H54 (cell line): ENCODE results near the gene AKR1C1.
A peak's percentile ranks its signal among the peaks of the same experiment; 100 is the strongest.
"Not testable (repeated sequence)": the region's sequence is repeated elsewhere in the genome, so short reads cannot be mapped to it uniquely, and the experiment has no call there.

ENCODE experiments used
- DNase-seq: peaks from one replicate; pipeline ENCODE4 v3.0.0; 2011; ENCODE audit warnings: low spot score, mixed read lengths; ENCODE audit not compliant: insufficient read length
- FAIRE-seq: peaks from 3 replicates; lab custom pipeline; 2011; peaks lifted over from hg19 to GRCh38; lab: Jason Lieb, UNC
- POLR2A ChIP-seq: IDR thresholded peaks from 2 replicates; pipeline ENCODE4 v1.6.1; 2011; ENCODE audit warnings: low read depth, mild to moderate bottlenecking, low read length

The AKR1C1 gene

GRCh38 chr10:4962876-4963814, at the start of gene AKR1C1:
Gene AKR1C1 (plus strand): TSS chr10:4963415. CDS start chr10:4963445, 30 bp downstream.
- DNase-seq: not testable (repeated sequence)
- peak; percentile 95 for FAIRE-seq

DNA sequence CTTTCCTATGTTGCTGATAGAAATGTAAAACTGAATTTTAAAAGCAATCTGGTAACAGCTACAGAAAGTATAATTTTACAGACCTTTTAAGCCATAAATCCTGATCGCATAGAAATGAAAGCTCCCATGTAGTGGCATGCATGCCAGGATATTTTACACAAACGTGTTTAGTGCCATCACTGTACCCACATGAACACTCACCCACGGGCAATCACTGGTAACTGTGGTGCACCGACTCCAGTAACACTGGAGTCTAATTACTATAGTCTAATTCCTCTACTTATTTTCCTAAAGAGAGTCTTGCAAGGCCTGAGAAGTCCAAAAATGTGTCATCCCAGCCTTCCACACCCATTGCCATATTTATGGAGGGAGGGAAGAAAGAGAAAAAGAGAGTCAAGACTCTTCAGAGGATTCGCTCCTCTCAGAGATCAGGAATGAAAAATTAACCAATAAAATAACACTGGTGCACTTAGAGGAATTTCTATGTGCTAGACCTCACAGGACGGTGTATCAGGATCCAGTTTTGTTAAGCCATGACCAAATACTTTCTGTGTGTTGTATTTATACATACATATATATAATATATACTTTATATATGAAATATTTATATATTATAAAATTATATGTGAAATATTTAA, 48.9 kb upstream of the AKR1C1 start:
- DNase-seq (no peak), FAIRE-seq (no peak)
- no peak for TF ChIP-seq POLR2A

GRCh38 chr10:4916086-4916716, 47.0 kb upstream of the AKR1C1 start:
- no peak for FAIRE-seq
- TF ChIP-seq POLR2A: no peak

DNA sequence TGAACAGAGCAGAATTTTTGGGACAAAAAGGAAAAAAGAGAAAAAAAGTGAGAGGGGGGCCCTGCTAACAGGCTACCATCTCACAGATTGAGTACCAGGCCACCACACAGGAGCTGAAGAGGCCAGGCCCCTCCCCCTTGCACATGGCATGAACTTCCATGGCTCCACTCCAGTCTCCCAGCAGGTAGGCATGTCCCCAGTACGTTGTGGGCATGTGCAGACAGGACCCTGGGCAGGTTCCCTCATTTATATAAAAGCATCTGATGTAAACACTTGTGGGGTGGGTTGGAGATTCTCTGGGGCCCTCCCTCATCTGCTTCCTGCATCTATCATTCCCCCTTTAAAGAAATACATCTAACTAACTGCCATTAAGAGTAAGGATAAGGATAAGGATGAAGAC, 45.0 kb upstream of the AKR1C1 start:
- no peak for FAIRE-seq
- no peak for DNase-seq
- TF ChIP-seq POLR2A: no peak

More at GRCh38 chr10:4916086-4916716, 47.0 kb upstream of the AKR1C1 start:
- DNase-seq: no peak

DNA sequence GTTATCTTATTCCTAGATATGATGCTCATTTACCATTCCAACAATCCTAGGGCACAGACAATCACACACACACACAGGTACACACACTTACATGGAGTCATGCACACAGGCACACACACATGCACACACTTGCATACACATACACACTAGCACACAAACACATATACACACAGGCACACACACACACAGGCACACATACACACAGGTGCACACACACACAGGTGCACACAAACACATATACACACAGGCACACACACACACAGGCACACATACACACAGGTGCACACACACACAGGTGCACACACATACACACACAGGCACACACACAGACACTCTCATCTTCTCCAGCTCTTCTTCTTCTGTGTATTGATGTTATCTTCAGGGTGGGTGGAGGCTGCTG, 38.7 kb upstream of the AKR1C1 start:
- not testable (repeated sequence) for FAIRE-seq, DNase-seq

GRCh38 chr10:4926400-4926799, 36.8 kb upstream of the AKR1C1 start:
- no peak for DNase-seq
- FAIRE-seq: no peak
- no peak for TF ChIP-seq POLR2A

DNA sequence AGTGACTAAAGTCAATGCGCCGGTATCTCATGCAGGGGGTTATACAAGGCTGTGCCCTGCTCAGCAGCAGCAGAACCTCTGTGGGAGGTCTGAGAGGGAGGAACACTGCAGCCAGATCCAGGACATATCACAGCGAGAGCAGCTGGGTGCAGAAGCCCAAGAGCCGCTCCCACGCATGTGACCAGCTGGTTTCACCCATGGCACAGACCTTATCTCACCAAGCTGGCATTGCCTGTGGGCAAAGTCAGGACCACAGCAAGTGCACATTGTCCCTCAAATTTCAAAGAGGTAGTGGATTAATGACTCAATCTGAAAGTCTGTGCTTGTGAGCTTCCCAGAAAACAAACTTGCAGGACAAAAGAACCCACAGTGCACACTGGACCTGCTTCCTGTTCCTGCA, 31.6 kb upstream of the AKR1C1 start:
- no peak for TF ChIP-seq POLR2A
- FAIRE-seq: no peak
- no peak for DNase-seq

GRCh38 chr10:4934391-4934987, 28.7 kb upstream of the AKR1C1 start:
- FAIRE-seq: no peak
- DNase-seq: no peak
- TF ChIP-seq POLR2A: no peak

- FAIRE-seq (no peak), DNase-seq (no peak)
- TF ChIP-seq POLR2A: no peak
Measured at GRCh38 chr10:4937346-4937745, 25.9 kb upstream of the AKR1C1 start.

DNA sequence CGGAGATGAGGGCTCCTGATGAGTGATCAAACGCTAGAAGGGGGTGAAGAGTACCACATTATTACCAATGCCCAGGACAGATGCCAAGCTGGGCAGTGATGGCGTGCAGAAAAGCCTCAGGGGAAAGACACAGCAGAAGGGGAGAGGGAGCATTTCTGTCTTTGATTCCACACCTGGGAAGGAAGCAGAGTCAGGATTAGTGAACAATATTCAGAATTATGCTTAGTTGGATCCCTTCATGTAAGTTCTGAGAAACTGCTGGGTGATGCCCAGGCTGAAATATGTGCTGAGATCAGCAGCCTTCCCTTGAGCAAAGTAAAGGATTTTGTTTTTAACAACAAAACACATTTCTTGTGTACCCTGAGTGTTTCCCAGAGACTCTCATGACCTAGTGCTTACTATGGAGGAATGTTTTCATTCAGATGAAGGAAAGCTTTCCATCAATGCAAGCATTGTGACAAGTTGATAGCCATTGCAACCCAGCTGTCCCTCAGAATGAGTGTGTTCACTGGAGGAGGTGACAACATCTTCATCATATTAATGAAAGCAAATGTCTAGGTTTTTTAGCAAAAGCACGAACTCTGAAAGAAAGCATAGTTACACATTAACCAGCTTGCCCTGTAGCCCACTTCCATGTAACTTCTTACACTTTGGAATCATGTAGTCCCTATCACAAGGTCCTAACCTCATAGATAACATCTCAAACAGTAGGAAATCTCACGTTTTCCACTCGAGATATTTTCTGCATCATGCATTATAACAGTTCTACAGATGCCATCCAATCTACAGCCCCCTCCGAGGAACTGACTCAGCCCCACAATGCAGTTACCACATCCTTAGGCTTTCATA, 23.8 kb upstream of the AKR1C1 start:
- no peak for FAIRE-seq
- TF ChIP-seq POLR2A: no peak
- no peak for DNase-seq

- FAIRE-seq, DNase-seq: not testable (repeated sequence)
Measured at GRCh38 chr10:4940073-4940428, 23.2 kb upstream of the AKR1C1 start.

DNA sequence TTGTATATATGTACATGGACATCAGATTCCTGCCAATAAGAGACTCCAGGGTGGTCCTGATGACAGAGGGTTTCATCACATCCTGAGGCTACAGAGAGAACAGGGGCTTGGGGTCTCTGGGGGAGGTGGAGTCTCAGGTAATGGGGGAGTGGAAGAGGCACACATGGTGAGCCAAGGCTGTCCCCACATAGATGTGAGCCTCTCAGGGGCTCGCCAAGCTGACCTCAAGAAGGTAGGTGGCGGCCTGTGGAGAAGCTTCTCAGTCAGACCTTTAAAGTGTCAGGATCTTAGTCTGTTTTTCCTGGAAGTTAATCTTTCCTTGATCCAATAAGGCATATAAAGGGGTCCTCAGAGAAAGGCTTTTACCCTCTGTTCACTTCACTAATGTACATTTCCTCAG, 22.3 kb upstream of the AKR1C1 start:
- not testable (repeated sequence) for FAIRE-seq, DNase-seq
